Fibroblast of peridontal ligament (primary cell): ENCODE results near the gene LDHD.
A peak's percentile ranks its signal among the peaks of the same experiment; 100 is the strongest.

Experiments
- DNase-seq: peaks from one replicate; pipeline ENCODE4 v3.0.0-alpha.2; 2010; ENCODE audit errors: extremely low read depth

The LDHD gene

GRCh38 chr16:75080205-75081029 lies 36.2 kb downstream of the LDHD start:
- DNase-seq: peak; percentile 40

GRCh38 chr16:75079346-75079926 lies 37.1 kb downstream of the LDHD start:
- no peak for DNase-seq

- no peak for DNase-seq
These were observed 37.7 kb downstream of the LDHD start for GRCh38 chr16:75078886-75079285.

GRCh38 chr16:75075688-75076268 lies 40.8 kb downstream of the LDHD start:
- no peak for DNase-seq

- no peak for DNase-seq
These were observed 41.5 kb downstream of the LDHD start for GRCh38 chr16:75074920-75075687.

GRCh38 chr16:75074304-75074793 lies 42.2 kb downstream of the LDHD start:
- no peak for DNase-seq

- no peak for DNase-seq
These were observed 42.9 kb downstream of the LDHD start for GRCh38 chr16:75073545-75074303.

GRCh38 chr16:75072239-75072947 lies 44.2 kb downstream of the LDHD start:
- DNase-seq: no peak

GRCh38 chr16:75071621-75072020 lies 45.0 kb downstream of the LDHD start:
- DNase-seq: no peak

GRCh38 chr16:75070012-75070841 lies 46.4 kb downstream of the LDHD start:
- no peak for DNase-seq

- DNase-seq: no peak
These were observed 48.2 kb downstream of the LDHD start for GRCh38 chr16:75068085-75069031.

GRCh38 chr16:75066861-75067447 lies 49.6 kb downstream of the LDHD start:
- DNase-seq: no peak

- no peak for DNase-seq
These were observed 50.9 kb downstream of the LDHD start for GRCh38 chr16:75065521-75066149.

GRCh38 chr16:75065149-75065505 lies 51.5 kb downstream of the LDHD start:
- no peak for DNase-seq

- DNase-seq: no peak
These were observed 52.0 kb downstream of the LDHD start for GRCh38 chr16:75064403-75065148.

- DNase-seq: no peak
These were observed 53.0 kb downstream of the LDHD start for GRCh38 chr16:75063549-75064088.

GRCh38 chr16:75062976-75063346 lies 53.6 kb downstream of the LDHD start:
- DNase-seq: no peak
